ENCODE measurements around the gene KCNH2.

- TF ChIP-seq CTCF (IDR thresholded peaks at IDR 0.05; ENCODE audit: poor library complexity) = no peak
- TF ChIP-seq EZH2phosphoT487 (IDR thresholded peaks at IDR 0.05; ENCODE audit: low read depth, severe bottlenecking, unreplicated experiment) = no peak
Observed at GRCh38 chr7:151006590-151007300, 28.6 kb upstream of the KCNH2 start.

Data from hepatocyte (in vitro differentiated cells).